DND-41 (cell line): Measurements from ENCODE around the gene SLC51A.
A peak's percentile ranks its signal among the peaks of the same experiment; 100 is the strongest.

Experiments
- ATAC-seq: fragments of 200-7000 bp; cut with Tn5 transposase; 3 replicates; pipeline ENCODE4 v1.9.1; 2021; ENCODE audit warnings: low read depth; ENCODE audit not compliant: insufficient read depth
- DNase-seq: peaks from one replicate; pipeline ENCODE4 v3.0.0-alpha.2; 2020
- H2AFZ ChIP-seq: 2 replicates; pipeline ENCODE4 v1.6.0; 2012; ENCODE audit warnings: low read depth, low read length
- H3K27ac ChIP-seq: 2 replicates; pipeline ENCODE4 v1.5.1; 2012; ENCODE audit warnings: low read length, inconsistent platforms
- H3K27me3 ChIP-seq: fragments of 200-600 bp; sonication (generic); 2 replicates; pipeline ENCODE4 v1.6.0; 2012; ENCODE audit warnings: low read length, mild to moderate bottlenecking, inconsistent platforms; ENCODE audit not compliant: insufficient read depth, poor library complexity
- H3K36me3 ChIP-seq: 2 replicates; pipeline ENCODE4 v1.5.1; 2012; ENCODE audit warnings: low read length, inconsistent platforms; ENCODE audit not compliant: insufficient read depth
- H3K4me1 ChIP-seq: 2 replicates; pipeline ENCODE4 v1.5.1; 2012; ENCODE audit warnings: mild to moderate bottlenecking, low read length; ENCODE audit not compliant: insufficient read depth
- H3K4me2 ChIP-seq: 2 replicates; pipeline ENCODE4 v1.6.0; 2012; ENCODE audit warnings: mild to moderate bottlenecking, moderate library complexity, low read length, inconsistent platforms; ENCODE audit not compliant: insufficient read depth
- H3K4me3 ChIP-seq, 2 experiments: fragments of 200-600 bp in 1 of 2; shearing (Covaris generic) in 1 of 2; 2 replicates each; pipeline ENCODE4 v1.5.1; 2012 to 2016; ENCODE audit warnings: inconsistent platforms in 2 of 2, low read length in 2 of 2, mild to moderate bottlenecking in 2 of 2, low read depth in 1 of 2, moderate library complexity in 1 of 2
- H3K79me2 ChIP-seq: 2 replicates; pipeline ENCODE4 v1.6.0; 2012; ENCODE audit warnings: low read length, inconsistent platforms; ENCODE audit not compliant: insufficient read depth
- H3K9ac ChIP-seq: 2 replicates; pipeline ENCODE4 v1.6.0; 2012; ENCODE audit warnings: low read depth, mild to moderate bottlenecking, inconsistent platforms, low read length, moderate library complexity
- H3K9me3 ChIP-seq: 2 replicates; pipeline ENCODE4 v1.5.1; 2012; ENCODE audit warnings: low read length, moderate library complexity, mild to moderate bottlenecking, inconsistent platforms; ENCODE audit not compliant: insufficient read depth, severe bottlenecking
- H4K20me1 ChIP-seq: 2 replicates; pipeline ENCODE4 v1.6.0; 2012; ENCODE audit warnings: low read length; ENCODE audit not compliant: insufficient read depth
- CTCF ChIP-seq: IDR thresholded peaks from 2 replicates; pipeline ENCODE4 v1.5.1; 2012; ENCODE audit warnings: borderline replicate concordance, low read length, moderate library complexity, mild to moderate bottlenecking; ENCODE audit not compliant: poor library complexity, severe bottlenecking; ENCODE audit errors: extremely low read depth
- EZH2 ChIP-seq: IDR thresholded peaks from 3 replicates; pipeline ENCODE4 v1.6.1; 2012; ENCODE audit warnings: borderline replicate concordance, low read depth, mild to moderate bottlenecking, moderate library complexity, low read length, inconsistent platforms; ENCODE audit not compliant: severe bottlenecking

SLC51A gene

GRCh38 chr3:196219194-196219969 lies 3.0 kb downstream of the SLC51A start:
- peak; percentile 73 for DNase-seq
- TF ChIP-seq EZH2 (no peak), CTCF (peak; percentile 27)
- Histone ChIP-seq H3K4me1 (peaks cover 27% of the 10 kb centered on the region), H3K9ac (peak overlapping the region; percentile 1; the same call in 1 of the 2 replicates), H3K4me3 (peak overlapping the region in 1 of 2 experiments; percentile 46; a peak in 2 of 4 replicates), H3K4me2 (peak overlapping the region; percentile 63), H4K20me1 (no peaks in the 10 kb centered on the region), H3K9me3 (no peaks in the 10 kb centered on the region), H3K27me3 (no peaks in the 10 kb centered on the region), H2AFZ (peak overlapping the region; percentile 36), H3K27ac (peak overlapping the region; percentile 9), H3K79me2 (no peaks in the 10 kb centered on the region), H3K36me3 (no peaks in the 10 kb centered on the region)
- peak; percentile 95 for ATAC-seq

GRCh38 chr3:196219970-196220311 lies 3.6 kb downstream of the SLC51A start:
- Histone ChIP-seq H3K36me3 (no peaks in the 10 kb centered on the region), H3K4me3 (peak overlapping the region in 1 of 2 experiments; percentile 46; a peak in 1 of 4 replicates), H3K4me1 (peaks cover 27% of the 10 kb centered on the region), H3K27me3 (no peaks in the 10 kb centered on the region), H3K9me3 (no peaks in the 10 kb centered on the region), H3K79me2 (no peaks in the 10 kb centered on the region), H3K27ac (peak overlapping the region; percentile 9), H4K20me1 (no peaks in the 10 kb centered on the region), H2AFZ (peak overlapping the region; percentile 36), H3K9ac (peak overlapping the region; percentile 1; the same call in 1 of the 2 replicates), H3K4me2 (peak overlapping the region; percentile 63)
- DNase-seq (no peak), ATAC-seq (no peak)
- TF ChIP-seq EZH2 (no peak), CTCF (no peak)

- Histone ChIP-seq H3K27ac (no peak overlapping the region), H3K9me3 (no peaks in the 10 kb centered on the region), H3K9ac (no peak overlapping the region), H3K79me2 (no peaks in the 10 kb centered on the region), H3K4me3 (no peak overlapping the region), H3K4me2 (no peak overlapping the region), H3K4me1 (peaks cover 27% of the 10 kb centered on the region), H4K20me1 (no peaks in the 10 kb centered on the region), H3K27me3 (no peaks in the 10 kb centered on the region), H2AFZ (no peak overlapping the region), H3K36me3 (no peaks in the 10 kb centered on the region)
- ATAC-seq (no peak), DNase-seq (no peak)
- no peak for TF ChIP-seq EZH2
These were observed 4.3 kb downstream of the SLC51A start for GRCh38 chr3:196220587-196220986.

- Histone ChIP-seq H3K4me2 (no peak overlapping the region), H3K4me3 (no peak overlapping the region), H2AFZ (no peak overlapping the region), H3K27me3 (no peaks in the 10 kb centered on the region), H3K36me3 (no peaks in the 10 kb centered on the region), H4K20me1 (no peaks in the 10 kb centered on the region), H3K9ac (no peak overlapping the region), H3K79me2 (no peaks in the 10 kb centered on the region), H3K27ac (no peak overlapping the region), H3K4me1 (peaks cover 27% of the 10 kb centered on the region), H3K9me3 (no peaks in the 10 kb centered on the region)
- ATAC-seq (no peak), DNase-seq (no peak)
- TF ChIP-seq CTCF = no peak
- no peak for TF ChIP-seq EZH2
These were observed 4.7 kb downstream of the SLC51A start for GRCh38 chr3:196220991-196221390.
